ENCODE data around the gene DRD1.

Gene DRD1

DNA sequence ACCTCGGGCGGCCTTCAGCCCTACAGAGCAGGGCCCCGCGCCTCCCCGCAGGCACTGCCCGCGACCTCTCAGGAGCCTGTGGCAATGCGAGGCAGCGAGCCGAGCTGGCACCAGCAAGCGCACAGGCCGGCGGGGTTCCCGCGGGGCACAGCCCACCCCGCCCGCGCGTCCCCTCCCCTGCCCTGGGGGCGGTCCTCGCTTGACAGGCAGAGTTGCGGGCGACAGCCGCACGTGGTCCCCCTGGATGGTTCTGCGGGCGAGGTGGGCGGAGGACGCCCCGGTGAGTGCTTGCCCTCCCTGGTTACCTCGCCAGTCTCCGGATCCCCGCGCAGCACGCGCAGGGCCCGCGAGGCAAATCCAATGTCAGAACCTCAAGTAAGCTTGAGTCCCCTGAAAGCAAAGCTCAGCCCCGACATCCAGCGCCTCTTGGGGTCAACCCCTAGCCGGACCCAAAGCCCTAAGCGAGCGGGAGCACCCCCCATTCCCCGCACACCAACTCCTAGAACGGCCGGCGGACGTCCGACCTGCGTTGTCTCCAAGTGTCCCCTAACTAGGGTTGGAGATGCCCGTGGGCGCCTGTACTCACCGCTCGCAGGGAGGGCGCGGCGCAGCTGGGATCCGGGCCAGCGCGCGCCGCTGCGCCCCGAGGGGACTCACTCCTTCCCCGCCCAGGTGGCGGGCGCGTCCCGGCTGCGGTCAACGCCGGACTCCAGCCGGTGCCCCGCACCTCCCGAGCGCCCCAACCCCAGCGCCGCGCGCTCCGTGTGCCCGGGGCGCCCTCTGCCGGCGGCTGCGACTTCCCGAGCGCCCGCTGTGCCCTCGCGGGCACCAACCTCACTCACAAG, at the start of gene DRD1:
TSS of gene DRD1 (minus strand) at position 123 of the 845 bp plus-strand sequence. CDS start 1,083 bp downstream, outside the sequence.
- peak; percentile 42 for DNase-seq

DNA sequence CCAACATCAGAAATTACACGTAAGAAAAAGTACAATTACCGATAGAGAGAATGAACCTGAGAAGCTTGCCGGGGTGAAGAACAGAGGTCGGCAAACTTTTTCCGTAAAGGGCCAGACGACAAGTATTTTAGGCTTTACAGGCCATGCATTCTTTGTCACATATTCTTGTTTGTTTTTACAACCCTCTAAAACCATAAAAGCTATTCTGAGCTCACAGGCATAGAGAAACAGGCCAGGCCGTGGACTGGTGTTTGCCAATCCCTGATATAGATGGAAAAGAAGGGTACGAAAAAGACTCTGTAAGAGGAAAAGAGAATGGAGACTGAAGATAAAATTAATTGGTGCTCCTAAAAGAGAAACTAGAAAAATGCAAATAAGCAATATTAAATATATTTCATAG, 49.7 kb upstream of the DRD1 start:
- no peak for DNase-seq

DNA sequence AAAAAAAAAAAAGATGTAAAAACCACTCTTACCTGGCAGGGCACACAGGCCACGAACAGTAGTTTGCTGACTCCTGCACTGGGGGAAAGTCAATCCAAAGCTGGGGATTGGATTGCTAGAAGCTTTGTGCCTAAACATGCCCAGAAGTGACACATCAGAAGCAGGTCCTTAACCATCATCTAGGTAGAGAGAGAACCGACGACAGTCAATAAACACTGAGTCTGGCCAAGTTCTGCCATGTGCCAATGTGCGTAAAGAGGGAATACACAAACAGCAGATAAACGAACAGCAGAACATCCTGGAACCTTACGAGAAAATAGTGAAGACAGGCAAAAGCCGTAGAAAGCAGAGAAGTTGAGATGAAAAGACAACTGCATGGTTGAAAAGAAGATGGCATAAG, 49.3 kb upstream of the DRD1 start:
- DNase-seq: no peak

DNA sequence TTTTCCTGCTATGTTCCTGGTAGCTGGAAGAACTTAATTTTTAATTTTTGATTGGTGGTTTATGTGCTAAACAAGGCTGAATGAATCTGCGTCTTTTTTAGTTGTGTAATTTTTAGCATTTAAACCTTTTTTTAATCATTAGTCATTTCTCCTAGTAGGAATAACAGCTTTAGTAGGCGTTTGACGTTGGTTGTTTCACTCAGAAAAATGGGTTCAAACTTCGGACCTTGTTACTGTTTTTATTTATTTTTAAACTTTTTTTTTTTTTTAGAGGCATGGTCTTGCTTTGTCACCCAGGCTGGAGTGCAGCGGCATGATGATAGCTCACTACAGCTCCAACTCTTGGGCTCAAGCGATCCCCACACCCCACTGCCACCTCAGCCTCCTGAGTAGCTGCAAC, 47.2 kb upstream of the DRD1 start:
- DNase-seq: no peak

DNA sequence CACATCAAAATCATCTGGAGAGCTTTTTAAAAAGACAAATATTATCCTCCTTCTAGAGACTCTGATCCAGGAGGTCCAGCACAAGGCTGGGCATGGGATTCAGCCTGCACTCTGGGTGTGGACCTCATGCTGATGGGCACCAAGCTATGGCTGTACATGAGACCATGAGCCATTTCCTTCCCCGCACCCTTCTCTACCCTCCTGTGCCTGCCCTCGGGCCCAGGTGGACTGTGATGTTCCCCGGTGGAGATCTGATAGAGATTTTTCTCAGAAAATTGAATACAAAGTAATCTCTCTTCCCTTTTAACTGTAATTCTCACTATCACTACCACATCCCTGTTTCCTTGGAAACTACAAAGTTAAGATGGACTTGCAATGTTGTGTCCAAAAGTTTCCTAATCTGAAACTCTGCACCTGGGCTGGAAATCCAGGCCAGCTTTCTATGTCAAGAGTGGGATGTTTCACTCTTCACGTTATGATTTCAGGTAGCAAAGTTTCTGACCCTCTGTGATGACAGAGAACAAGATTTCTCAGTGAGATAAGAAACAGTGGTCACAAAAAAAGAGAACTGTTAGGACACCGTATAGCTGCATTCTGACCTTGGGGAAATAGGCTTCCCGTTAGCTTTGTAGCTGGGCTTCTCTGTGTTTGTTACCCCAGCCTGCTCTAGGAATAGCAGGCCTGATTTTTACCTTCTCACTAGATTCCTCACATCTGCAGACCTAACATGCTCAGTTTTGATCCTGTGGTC, 45.9 kb upstream of the DRD1 start:
- no peak for DNase-seq

DNA sequence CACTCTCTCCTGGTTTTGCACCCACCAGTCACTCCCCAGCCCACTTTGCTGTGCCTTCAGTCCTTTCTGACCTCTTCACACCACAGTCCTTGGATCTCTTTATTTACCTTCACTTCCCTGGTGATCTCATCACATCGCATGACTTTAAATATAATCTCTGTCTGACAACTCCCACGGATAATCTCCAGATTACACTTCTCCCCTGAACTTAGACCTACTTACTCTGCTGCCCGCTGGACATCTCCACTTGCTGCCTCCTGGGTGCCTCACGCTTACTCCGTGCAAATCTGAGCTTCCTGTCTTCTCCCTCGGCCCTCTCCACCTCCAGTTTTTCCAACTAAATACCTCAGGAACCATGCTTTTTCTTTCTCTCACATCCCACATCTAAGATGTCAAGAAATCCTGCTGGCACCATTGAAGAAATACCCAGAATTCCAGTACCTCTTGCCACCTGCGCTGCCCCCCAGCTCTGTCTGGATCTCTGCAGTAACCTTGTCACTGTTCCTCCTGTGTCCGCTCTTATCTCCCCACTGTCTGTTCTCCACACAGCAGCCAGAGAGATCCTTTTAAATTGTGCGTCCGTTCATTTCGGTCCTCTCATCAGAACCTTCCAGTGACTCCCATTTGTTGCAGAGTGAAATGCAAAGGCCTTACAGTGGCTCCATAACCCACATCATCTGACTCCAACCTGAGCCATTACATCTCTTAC, 43.7 kb upstream of the DRD1 start:
- no peak for DNase-seq

DNA sequence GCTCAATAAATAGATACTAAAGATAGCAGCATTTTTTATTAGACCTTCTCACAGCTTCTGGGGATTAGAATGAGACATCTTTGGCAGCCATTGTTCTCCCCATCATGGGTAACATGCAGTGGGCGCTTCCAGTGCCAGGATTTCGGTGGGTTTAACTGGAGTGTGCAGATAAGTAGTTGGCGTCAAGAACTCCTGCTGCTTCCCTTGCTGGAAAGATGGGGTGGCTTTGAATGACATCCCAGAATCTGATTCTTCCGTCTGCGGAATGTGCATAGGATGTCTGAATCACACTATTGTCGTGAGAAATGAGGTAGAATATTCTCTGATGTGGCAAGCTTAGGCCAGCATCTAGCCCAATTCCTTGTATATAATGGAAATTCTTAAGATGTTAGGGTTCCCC, 41.6 kb upstream of the DRD1 start:
- no peak for DNase-seq

DNA sequence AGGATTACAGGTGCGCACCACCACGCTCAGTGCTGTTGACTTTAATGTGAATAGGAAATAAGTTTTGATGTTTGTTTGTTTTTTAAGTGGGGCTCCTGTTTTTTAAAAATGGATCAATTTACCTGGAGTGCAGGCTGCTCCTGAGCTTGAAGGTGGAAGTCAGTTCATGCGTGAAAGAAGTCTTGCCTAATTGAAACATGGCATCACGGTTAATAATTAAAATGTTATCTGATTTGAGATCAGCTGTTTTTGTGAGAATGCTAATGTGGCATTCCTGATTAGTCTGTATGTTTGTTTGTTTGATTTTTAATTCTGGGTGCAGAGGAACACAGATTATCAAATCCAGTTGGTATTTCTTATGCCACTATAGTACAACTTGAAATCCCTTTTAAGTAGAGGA, 40.8 kb upstream of the DRD1 start:
- no peak for DNase-seq

DNA sequence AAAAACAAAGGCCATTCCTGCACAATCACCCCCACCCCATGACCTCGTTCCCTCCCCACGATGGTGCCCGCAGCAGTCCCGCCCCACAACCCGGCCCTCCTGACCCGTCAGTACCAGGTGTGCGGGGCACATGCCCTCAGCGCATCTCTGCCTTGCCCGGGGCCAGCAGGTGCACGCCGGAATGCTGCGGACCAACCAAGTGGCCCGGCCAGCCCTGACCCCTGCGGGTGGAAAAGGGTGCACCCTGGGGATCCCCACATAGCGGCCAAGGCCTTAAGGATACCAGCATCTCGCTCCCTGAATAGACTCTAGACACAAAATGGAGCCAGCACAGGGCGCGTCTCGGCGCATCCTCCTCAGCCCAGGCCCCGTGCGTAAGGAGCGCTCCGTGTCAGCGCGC, 40.3 kb upstream of the DRD1 start:
- DNase-seq: no peak

DNA sequence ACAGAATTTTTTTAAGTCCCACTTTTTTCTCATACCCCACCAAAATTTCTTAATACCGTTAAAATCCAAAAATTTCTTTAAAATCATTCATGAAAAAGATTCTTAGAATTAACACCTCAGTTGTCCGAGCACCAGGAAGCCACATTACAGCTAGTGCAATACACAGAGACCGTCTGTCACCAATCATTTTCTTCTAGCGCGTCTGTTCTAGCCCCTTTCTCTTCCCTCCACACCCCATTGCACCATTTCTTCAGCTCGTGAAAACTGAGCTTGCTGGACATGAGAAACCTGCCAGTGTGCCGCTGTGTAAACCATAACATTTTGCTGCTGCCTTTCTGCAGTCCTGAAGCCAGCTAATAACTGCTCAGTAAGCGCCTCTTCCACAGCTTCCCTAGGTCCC, 39.4 kb upstream of the DRD1 start:
- DNase-seq: no peak

DNA sequence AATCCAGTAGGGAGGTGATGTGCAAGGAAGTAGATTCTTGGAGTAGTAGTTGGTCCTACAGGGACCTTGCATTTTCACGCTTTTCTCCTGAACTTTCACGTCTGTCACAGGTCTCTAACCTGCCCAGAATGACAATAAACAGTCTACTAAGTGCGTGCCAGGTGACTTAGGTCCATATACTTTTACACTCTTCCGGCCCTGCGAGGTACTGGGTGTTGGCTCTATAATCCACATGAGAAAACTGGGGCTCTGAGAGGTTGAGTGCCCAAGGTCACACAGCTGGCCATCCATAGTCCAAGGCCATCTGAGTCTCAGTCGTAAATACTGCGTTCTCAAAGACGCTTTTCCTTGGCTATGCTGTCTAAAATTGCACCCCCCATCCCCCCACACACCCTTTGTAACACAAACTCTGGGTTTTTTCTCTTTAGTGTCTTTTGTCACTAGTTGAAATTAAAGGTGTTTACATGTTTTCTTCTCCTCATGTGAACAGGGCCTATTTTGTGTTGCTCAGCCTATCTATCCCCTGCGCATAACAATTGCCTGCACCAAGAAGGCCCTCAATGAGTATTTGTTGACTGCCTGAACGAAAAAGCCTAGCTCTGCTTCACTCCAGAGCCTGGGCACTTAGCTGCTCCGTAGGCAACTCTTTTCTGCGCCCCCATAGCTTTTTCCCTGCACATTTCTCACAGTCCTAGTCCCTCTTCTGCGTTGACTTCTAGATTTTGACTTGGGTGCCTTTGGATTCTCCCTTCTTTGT, 35.3 kb upstream of the DRD1 start:
- no peak for DNase-seq

DNA sequence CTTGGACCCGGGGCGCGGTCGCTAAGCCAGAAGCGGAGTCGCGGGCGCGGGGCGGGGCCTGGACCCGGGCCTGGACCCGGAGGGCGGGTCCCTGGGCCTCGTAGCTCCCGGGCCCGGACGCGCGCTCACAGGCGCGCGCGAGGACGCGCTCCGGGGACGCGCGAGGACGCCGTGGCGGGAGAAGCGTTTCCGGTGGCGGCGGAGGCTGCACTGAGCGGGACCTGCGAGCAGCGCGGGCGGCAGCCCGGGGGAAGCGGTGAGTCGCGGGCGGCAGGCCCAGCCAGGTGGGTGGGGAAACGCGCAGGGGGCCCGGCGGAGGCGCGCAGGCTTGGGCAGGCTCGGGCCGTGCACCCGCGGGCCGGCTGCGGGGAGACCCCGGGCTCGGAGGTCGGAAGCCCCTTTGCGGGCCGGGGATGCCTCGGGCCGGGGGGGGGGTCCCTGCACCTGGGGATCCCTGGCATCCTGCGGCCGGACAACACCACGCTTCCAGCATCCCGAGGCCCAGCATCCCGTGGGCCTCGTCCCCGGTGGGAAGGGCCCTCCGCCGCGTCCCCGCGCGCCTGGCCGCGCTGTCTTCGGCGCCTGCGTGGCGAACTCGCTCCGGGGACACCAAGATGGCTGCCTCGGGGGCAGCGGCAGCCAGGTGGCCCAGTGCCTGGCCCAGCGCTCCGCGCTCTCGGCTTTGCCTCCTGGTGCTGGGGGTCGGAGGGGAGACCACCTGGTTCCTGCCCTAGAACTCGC, 34.6 kb upstream of the DRD1 start, which contains the start of gene SFXN1:
TSS of gene SFXN1 (plus strand) at position 177 of the 741 bp plus-strand sequence. CDS start 13,544 bp downstream, outside the sequence.
- peak; percentile 81 for DNase-seq

DNA sequence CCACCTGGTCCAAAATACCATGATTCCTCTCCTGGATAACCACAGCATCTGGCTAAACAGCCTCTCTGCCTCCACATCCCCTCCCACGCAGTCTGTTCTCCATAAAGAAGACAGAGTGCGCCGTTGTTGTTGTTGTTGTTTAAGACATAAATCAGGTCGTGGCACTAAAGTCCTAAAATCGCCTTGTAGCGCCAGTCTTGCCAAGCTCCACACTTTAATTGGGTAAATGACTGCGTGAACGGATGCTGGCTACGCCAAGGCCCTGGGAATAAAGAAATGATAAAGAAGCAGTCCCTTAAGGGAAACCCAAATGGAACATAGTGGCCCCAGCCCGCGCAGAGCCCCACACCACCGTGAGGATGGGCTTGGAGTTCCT, 34.0 kb upstream of the DRD1 start:
- no peak for DNase-seq

DNA sequence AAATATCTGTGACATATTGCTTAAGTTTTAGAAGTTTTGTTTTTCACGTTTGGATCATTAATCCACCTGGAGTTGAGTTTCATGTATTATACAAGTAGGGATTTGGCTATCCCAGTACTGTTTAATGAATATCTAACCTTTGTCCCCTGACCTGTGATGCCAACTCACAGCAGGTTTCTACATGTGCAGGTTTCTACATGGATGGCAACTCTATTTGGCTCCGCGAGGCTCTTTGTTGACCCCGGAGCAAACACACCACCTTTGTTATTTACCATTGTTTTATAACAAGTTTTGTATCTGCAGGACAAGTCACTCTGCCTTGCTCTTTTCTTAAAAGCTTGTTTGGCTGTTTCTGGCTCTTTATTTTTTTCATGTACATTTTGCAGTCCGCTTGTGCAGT, 33.5 kb upstream of the DRD1 start:
- DNase-seq: no peak

DNA sequence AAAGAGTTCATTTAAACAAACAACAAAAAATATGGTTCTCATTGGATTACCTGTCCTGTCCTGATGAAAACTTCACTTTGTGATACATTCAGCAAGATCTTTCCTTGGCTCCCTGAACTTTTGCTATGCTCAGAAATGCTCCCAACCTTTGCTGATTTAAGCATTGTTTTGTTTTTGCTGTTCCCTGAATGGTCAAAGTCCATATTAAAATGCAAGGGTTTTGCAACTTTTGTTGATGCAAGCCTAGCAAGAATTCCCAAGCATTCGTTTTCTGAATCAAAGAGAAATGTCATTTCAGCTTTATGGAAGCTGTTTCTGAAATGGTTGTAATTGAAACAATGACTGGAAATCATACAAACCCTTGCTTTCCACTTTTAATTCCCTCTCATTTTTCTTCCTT, 31.3 kb upstream of the DRD1 start:
- DNase-seq: no peak

DNA sequence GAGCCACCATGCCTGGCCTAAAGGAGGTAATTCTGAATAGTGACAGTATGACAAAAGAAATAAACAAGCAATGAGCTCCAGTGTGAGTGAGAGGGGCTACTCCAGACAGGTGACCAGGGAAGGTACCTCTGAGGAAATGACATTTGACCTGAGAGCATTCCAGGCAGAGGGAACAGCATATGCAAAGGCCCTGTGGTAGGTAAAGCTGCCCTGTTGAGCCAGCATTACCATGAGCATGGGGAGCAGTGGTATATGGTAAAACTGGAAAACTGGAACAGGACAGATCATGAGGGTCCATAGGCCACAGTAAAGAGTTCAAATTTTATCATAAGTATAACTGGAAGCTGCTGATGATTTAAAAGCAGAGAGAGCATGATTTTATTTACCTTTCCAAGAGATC, 28.4 kb upstream of the DRD1 start:
- no peak for DNase-seq

DNA sequence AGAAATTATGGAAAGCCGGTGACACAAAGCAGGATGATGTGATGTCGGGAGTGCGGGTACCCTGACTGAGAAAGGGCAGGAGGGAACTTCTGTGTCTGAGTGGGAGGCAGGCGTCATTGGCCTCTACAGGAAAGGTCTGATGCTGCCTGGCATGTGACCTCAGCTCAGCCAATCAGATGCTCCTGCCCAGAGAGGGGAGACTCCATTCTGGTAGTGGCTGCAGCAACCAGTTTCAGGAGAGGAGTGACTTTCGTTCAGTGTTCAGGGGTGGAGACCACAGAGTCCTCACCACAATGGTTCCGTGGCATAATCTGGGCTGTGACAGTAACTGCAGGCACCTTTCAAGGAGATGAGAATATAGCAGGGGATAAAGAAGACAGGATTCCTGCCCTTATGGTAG, 27.6 kb upstream of the DRD1 start:
- DNase-seq: no peak

DNA sequence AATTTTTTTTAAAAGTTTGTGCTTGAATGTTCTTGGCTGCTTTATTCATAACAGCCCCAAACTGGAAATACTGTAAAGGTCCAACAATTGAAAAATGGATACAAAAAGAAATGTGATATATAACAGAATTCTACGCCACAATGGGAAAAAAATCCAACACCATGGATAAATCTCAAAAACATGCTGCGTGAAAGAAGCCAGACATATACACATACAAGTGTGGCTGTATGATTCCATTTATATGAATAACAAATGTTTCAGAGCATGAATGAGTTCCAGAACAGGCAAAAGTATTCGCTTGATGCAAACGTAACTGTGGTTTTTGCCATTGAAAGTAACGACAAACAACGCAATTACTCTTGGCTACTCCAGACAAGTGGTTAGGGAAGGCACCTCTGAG, 27.2 kb upstream of the DRD1 start:
- no peak for DNase-seq

DNA sequence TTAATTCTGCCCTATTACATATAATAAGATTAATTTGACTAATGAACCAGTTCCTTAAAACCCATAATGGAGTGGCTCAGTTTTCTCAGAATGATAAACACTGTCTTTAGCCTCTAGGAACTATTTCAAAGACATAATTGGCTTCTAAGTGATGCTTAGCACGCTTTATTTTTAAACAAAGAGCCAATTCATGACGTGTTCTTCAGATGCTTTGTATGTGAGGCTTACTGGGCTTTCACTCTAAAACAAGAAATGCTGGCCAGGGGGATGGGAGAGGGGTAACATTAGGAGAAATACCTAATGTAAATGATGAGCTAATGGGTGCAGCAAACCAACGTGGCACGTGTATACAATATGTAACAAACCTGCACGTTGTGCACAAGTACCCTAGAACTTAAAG, 26.8 kb upstream of the DRD1 start:
- DNase-seq: no peak

DNA sequence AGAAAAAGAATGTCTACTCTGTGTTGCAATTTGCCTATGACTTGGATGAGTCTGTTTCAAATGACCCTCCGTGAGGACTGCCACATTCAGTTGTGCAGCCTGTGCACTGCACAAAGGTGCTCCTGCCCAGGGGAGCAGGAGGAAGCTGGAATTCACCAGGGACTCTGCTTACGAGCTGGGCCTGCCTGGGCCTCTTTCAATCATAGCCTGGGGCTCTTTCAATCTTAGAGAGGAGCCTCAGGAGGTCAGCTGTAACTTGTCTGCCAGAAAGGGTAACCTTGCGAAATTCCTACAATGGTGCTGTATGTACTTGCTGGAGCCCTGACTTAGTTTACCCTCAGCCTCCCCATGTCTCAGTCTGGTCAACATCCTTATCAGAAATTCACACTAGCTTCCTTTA, 25.9 kb upstream of the DRD1 start:
- DNase-seq: no peak

DNA sequence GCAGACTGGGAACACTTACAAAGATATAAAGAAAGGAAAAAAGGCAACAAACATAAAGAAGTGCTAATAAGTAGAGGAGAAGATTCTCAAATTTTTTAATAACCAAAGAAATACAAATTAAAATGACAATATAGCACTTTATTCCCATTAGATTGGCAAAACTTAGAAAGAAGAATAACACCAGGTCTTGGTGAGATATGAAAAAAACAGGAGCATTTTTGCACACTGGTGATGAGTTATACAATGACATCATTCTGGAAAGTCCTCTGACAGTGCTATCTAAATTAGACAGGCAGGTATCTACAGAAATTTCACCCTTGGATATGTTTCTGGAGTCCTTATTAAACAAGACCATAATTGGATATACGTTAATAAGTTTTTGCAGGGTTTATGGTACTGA, 24.9 kb upstream of the DRD1 start:
- DNase-seq: no peak

DNA sequence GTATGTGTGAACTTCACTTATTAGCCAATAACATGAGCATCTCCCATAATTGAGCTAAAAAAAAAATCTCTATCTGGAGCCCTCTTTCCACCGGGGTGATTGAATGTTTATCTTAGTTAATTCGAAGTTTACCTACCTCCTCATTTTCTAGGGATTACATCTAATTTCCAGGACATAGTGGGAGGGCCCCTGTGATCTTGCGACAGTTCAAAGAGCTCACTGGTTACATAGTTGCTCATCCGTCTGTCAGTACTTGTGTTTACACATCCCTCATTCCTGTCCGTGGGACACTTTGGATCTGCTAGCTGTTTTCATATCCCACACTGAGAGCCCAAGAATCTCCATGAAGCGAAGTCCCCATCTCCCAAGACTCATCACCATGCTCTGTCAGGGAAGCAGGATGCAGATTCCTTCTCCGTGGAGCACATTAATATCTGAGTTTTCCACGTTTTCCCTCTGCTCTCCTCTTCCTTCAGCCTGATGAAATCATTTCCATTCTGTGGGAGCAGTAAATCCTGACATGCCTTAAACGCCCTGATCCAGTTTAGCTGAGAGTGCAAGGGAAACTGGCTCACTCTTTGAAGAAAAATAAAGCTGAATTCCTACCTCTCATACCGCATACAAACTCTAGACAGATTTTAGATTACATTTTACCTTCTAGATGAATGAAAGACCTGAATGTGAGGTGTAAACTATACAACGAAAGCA, 24.2 kb upstream of the DRD1 start:
- DNase-seq: no peak

All from activated T-cell treated with anti-CD3 and anti-CD28 coated beads for 4 hours (primary cell).